OCI-M2 (cell line): ENCODE data around the gene MAP3K13.

ENCODE experiments used
- DNase-seq: peaks from one replicate; lab custom pipeline; 2025; ENCODE audit not compliant: unreplicated experiment; lab: John Stamatoyannopoulos, UW

Gene MAP3K13

GRCh38 chr3:185504636-185505035 lies 141.7 kb downstream of the MAP3K13 start:
- no peak for DNase-seq

- no peak for DNase-seq
Observed at GRCh38 chr3:185507883-185508282, 144.9 kb downstream of the MAP3K13 start.

- no peak for DNase-seq
Observed at GRCh38 chr3:185508335-185508991, 145.5 kb downstream of the MAP3K13 start.

GRCh38 chr3:185511711-185512110 lies 148.8 kb downstream of the MAP3K13 start:
- DNase-seq = no peak

GRCh38 chr3:185517387-185518130 lies 154.6 kb downstream of the MAP3K13 start:
- DNase-seq = no peak

GRCh38 chr3:185519021-185519420 lies 156.1 kb downstream of the MAP3K13 start:
- DNase-seq = no peak

- DNase-seq = no peak
Observed at GRCh38 chr3:185521349-185522138, 158.6 kb downstream of the MAP3K13 start.

GRCh38 chr3:185526349-185526951 lies 163.5 kb downstream of the MAP3K13 start:
- DNase-seq = no peak

GRCh38 chr3:185527364-185527763 lies 164.4 kb downstream of the MAP3K13 start:
- no peak for DNase-seq

- DNase-seq = no peak
Observed at GRCh38 chr3:185528532-185528931, 165.6 kb downstream of the MAP3K13 start.

- no peak for DNase-seq
Observed at GRCh38 chr3:185530856-185531255, 167.9 kb downstream of the MAP3K13 start.

GRCh38 chr3:185532901-185533300 lies 170.0 kb downstream of the MAP3K13 start:
- no peak for DNase-seq

GRCh38 chr3:185534511-185534910 lies 171.6 kb downstream of the MAP3K13 start:
- DNase-seq = no peak

GRCh38 chr3:185537369-185537970 lies 174.5 kb downstream of the MAP3K13 start:
- no peak for DNase-seq
